ENCODE data around the gene TRIM44. TPM values are rescaled to one million over a fixed set of nuclear protein-coding genes. Genes with fewer than 3 reads are reported as not detected.

Gene TRIM44
- polyA plus RNA-seq, 1 experiment: 62.0 TPM

GRCh38 chr11:35798423-35798822, 135.8 kb downstream of the TRIM44 start:
- H3K27me3 ChIP-seq (ENCODE audit: control insufficient read depth, insufficient read depth, low read length): no peaks in the 10 kb centered on the region
- no peak overlapping the region for H3K4me3 ChIP-seq (ENCODE audit: low read depth, low read length)
- ChIA-PET POLR2A (no interaction called here), CTCF (interaction anchor here (0.6 to 4.6 kb wide), 4 partner anchors 11 to 283 kb away, joined by 3 to 20 read pairs (median 5); no protein-coding TSS in a partner anchor)
- DNase-seq (ENCODE audit: low read depth): no peak
- no peaks in the 10 kb centered on the region for H3K36me3 ChIP-seq (ENCODE audit: control insufficient read depth, insufficient read depth, low read length)
- no peak for TF ChIP-seq CTCF (IDR thresholded peaks at IDR 0.05; ENCODE audit: insufficient read depth, low read depth, low read length)

- ChIA-PET POLR2A (no interaction called here), CTCF (interaction anchor here (2.1 to 4.6 kb wide), 2 partner anchors 10 to 23 kb away, joined by 7 to 20 read pairs; no protein-coding TSS in a partner anchor)
- H3K4me3 ChIP-seq (ENCODE audit: low read depth, low read length): no peak overlapping the region
- no peak for DNase-seq (ENCODE audit: low read depth)
- H3K27me3 ChIP-seq (ENCODE audit: control insufficient read depth, insufficient read depth, low read length): no peaks in the 10 kb centered on the region
- no peaks in the 10 kb centered on the region for H3K36me3 ChIP-seq (ENCODE audit: control insufficient read depth, insufficient read depth, low read length)
- no peak for TF ChIP-seq CTCF (IDR thresholded peaks at IDR 0.05; ENCODE audit: insufficient read depth, low read depth, low read length)
Observed at GRCh38 chr11:35798983-35799382, 136.4 kb downstream of the TRIM44 start.

GRCh38 chr11:35799655-35800054, 137.1 kb downstream of the TRIM44 start:
- Histone ChIP-seq H3K27me3 (ENCODE audit: control insufficient read depth, insufficient read depth, low read length) (no peaks in the 10 kb centered on the region), H3K36me3 (ENCODE audit: control insufficient read depth, insufficient read depth, low read length) (no peaks in the 10 kb centered on the region), H3K4me3 (ENCODE audit: low read depth, low read length) (no peak overlapping the region)
- TF ChIP-seq CTCF (IDR thresholded peaks at IDR 0.05; ENCODE audit: insufficient read depth, low read depth, low read length): no peak
- POLR2A ChIA-PET: no interaction called here
- CTCF ChIA-PET: interaction anchor here (0.6 to 4.6 kb wide), 4 partner anchors 8 to 219 kb away, joined by 3 to 20 read pairs (median 5); no protein-coding TSS in a partner anchor
- no peak for DNase-seq (ENCODE audit: low read depth)

GRCh38 chr11:35800970-35801953, 138.7 kb downstream of the TRIM44 start:
- H3K4me3 ChIP-seq (ENCODE audit: low read depth, low read length): no peak overlapping the region
- ChIA-PET POLR2A (no interaction called here), CTCF (interaction anchor here (0.8 to 4.6 kb wide), 7 partner anchors 10 to 331 kb away, joined by 3 to 20 read pairs (median 4); no protein-coding TSS in a partner anchor)
- H3K27me3 ChIP-seq (ENCODE audit: control insufficient read depth, insufficient read depth, low read length): no peaks in the 10 kb centered on the region
- no peak for TF ChIP-seq CTCF (IDR thresholded peaks at IDR 0.05; ENCODE audit: insufficient read depth, low read depth, low read length)
- no peaks in the 10 kb centered on the region for H3K36me3 ChIP-seq (ENCODE audit: control insufficient read depth, insufficient read depth, low read length)
- DNase-seq (ENCODE audit: low read depth): no peak

- no peak for TF ChIP-seq CTCF (IDR thresholded peaks at IDR 0.05; ENCODE audit: insufficient read depth, low read depth, low read length)
- ChIA-PET POLR2A (interaction anchor here (0.6 kb wide), 1 partner anchor 287 kb away, joined by 6 read pairs; no protein-coding TSS in a partner anchor), CTCF (interaction anchor here (0.8 to 1.3 kb wide), 6 partner anchors 10 to 330 kb away, joined by 3 to 6 read pairs (median 4); no protein-coding TSS in a partner anchor)
- H3K36me3 ChIP-seq (ENCODE audit: control insufficient read depth, insufficient read depth, low read length): no peaks in the 10 kb centered on the region
- DNase-seq (ENCODE audit: low read depth): no peak
- no peaks in the 10 kb centered on the region for H3K27me3 ChIP-seq (ENCODE audit: control insufficient read depth, insufficient read depth, low read length)
- H3K4me3 ChIP-seq (ENCODE audit: low read depth, low read length): no peak overlapping the region
Observed at GRCh38 chr11:35802221-35802620, 139.6 kb downstream of the TRIM44 start.
